DMS79 treated with DMSO at 0.1 percent for 48 hours (cell line): ENCODE results near the gene ACACA.
A peak's percentile ranks its signal among the peaks of the same experiment; 100 is the strongest.
"Not testable (repeated sequence)": the region's sequence is repeated elsewhere in the genome, so short reads cannot be mapped to it uniquely, and the experiment has no call there.

Experiments used
- DNase-seq: peaks from one replicate; lab custom pipeline; 2025; lab: John Stamatoyannopoulos, UW

ACACA gene

DNA sequence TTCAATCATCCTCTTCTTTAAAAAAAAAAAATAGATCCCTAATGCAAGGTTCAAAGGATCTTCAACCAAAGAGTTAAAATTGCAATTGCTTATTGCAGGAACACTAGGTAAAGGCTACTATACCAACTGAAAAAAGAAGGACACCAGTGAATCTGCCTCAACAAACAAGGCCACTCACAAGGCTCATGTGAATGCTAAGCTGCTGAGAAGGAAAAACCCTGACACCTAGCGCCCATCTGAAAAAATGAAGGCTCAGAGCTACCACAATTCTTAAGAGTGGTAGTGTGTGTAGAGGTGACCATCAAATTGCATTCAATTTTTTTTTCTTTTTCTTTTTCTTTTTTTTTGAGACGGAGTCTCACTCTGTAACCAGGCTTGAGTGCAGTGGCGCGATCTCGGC is 232.4 kb downstream of the ACACA start:
- no peak for DNase-seq

DNA sequence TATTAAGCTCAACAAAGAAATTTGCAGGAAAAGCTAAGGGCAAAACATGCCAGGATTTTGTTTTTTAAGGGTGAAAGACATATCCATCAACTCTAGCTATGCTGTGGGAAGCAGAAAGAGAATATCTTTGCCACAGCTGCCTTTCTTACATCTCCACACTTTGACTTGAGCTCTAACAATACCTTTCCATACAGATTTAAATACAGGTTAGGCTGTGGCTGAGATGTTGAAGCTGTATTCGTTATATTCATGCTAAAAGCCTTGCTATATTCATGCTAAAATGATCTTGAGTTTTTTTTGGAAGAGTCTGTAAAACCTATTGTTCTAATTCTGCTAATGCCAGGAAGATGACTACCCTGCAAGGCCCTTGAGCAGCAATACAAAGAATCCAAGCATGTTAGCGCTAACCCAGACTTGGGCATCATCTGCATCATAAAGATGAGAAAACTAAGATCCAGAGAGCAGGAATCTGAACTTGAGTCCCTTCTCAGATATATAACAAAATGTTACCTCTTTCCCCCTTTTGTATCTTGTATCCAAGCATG is 235.7 kb downstream of the ACACA start:
- DNase-seq: no peak

DNA sequence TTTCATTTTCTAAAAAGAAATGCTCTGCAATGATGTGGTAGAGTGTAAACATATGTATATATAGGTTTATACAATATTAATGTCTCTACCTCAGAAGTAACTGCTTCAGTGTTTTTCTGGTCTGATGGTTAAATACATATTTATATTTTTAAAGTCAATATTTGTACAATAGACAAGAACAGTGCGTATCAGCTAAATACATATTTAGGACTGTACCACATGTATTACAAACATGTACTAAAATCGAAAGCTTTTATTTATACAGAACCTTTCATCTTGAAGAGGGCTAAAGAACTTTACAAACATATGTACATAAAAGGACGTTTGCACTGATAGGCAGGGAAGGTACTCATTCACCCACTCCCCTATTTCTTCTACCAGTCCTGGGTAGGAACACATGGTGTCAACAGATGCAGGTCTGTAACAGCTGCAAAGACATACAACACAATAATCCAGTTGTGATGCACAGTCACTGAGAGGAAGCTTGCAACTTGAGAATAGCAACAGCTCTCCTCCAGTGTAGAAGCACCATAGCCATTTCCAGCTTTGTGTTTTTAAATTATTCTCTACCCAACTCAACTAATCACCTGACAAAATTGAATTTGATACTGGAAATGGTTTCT is 237.8 kb downstream of the ACACA start:
- DNase-seq: no peak

DNA sequence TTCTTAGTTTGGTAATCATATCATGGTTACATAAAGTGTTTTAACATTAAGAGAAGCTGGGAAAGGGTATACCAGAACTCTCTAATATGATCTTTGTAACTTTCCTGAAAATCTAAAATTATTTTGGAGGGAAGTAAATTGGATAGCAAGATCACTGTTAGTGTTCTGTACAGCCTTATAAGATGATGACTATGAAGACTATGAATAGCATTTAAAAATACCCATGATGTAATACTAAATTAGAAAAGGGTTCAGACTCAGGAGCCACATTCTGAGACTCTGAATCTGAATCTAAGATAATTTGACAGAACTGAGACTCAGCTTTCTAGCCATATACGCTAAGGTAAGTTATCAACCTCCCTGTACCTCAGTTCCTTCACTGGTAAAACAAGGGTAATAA is 238.9 kb downstream of the ACACA start:
- DNase-seq: no peak

DNA sequence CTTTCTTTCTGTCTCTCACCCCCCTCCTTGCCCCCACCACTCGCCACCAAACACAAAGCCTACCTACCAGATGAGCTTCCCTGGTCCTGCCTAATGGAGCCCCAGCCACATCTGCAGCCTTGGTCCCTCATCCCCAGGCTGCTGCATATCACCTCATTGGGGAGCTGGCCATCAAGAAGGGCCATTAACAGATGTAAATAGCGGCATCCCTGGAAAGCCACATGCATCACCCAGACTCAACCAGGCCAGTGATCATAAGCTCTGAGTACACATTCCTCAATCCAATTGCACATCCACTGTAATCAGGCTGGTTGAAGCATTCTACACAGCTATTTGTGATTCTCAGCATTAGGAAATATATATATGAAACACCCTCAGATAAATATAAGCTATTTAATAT is 242.6 kb downstream of the ACACA start:
- no peak for DNase-seq

DNA sequence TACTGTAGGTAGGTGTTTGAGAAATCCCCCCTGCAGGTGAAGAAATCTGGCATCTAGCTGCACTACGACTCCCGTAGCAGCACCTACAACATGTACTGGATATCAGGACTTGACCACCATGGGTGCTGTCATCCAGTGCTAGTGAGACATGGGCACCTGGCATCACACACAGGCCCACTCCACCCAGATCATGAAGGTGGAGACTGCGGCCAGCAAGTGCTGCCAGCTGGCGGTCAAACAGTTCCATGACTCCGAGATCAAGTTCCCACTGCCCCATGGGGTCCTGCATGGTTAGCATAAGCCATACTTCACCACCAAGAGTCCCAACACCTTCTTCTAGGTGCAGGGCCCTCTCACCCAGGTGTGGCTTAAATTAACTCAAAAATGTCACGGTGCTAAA is 243.8 kb downstream of the ACACA start:
- no peak for DNase-seq

DNA sequence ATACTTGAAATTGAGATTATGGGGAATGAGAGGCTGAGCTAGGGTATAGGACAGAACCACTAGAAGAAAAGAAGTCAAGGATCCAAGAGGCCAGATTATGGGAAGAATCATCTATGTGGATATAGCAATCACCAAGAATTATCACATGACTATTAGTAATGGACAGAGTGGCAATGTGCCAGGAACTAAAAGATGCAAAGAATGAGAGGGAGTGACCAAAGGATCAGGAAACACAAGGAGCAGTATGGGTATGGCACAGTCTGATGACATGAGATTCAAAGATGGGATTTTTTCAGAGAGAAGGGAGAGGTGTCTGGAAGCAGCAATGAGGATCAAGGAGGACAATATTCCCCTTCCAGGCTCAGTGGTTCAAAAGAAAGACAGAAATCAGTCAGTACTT is 245.7 kb downstream of the ACACA start:
- no peak for DNase-seq

DNA sequence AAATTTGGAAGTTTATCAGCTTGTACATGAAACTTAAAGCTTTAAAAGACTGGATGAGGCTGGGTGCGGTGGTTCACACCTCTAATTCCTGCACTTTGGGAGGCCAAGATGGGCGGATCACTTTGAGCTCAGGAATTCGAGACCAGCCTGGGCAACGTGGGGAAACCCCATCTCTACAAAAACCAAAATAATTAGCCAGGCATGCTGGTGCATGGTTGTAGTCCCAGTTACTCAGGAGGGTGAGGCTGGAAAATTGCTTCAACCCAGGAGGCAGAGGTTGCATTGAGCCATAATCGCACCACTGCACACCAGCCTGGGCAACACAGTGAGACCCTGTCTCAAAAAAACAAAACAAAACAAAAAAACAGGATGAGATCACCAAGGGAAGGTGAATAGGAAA is 248.3 kb downstream of the ACACA start:
- DNase-seq: no peak

DNA sequence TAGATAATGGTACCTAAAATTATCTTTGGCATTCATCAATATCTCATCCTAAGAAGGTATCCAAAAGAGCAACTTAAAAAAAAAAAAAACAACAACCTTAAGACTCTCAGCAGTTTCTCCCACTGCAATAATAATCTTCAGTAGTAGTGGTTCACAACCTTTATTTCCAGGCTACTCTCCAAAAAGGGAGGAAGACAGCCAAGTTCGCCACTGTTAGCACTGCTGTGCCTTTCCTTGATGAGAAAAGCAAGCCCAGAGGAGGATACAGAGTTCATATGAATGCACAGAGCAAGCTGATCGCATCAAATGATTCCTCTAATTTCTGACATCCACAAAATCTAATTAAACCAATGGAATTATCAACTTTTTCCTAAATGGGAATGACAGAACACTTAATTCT is 258.5 kb downstream of the ACACA start:
- no peak for DNase-seq

DNA sequence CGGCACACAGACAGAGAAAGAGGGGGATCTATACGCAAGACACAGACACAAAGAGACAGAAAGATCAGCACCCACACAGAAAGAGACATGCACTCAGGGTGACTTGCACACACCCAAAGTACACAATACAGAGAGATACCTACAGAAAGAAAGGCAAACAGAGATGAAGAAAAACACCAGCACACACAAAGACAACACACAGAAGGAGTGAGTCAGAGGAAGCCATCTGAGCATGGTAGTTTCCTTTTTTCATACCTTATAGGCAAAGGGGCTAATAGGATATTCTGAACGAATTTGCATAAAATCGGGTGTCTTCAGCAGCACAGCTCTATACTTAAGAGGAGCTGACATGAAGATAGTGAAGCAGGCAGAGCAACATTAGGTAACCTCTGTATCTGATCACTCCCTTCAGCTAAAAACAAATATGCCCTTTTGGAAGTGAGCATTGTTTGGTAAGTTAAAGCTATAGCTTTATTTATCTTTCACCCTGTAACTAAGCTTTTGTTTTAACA is 259.3 kb downstream of the ACACA start:
- no peak for DNase-seq

DNA sequence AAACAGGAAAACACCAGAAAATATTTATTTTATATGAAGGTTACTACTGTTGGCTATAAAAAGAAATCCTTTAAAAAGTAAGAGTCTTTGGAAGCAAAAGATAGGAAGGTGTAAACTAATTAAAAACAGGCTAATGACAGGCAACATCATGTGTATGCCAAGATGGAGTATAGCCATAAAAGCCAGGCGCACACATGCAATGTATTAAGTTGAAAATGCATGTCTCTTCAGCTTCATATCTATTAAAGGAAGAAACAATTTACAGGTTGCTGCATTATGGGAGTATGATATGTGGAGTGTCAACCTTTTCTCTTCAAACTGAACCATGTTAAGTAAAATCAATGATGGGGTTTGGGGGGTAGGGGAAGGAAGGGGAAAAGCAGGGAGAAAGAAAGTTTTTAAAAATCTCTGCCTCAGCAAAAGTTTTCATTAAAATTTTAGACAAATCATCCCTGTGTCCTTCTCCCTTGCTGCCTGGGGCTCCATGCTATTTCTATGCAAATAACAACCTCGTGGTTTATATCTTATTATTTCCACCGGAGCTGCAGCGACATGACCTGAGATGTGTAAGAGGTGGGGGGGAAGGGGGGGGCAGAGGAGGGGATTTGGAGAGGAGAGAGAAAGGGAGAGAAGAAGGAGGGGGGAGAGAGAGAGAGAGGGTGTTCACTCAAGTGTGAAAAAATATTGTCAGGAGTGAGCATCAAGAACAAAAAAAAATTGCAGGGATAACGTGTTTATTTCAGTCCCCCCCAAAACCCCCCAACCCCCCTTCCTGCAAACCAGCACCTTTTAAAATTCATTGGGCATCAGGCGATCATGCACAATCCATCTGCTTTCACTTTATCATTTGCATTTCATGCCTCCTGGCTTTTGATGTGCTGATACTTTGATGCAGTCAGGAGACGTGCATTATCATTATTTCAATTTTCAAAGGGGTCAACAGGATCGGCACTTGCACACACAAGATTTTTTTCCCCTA is 260.3 kb downstream of the ACACA start:
- DNase-seq: no peak

DNA sequence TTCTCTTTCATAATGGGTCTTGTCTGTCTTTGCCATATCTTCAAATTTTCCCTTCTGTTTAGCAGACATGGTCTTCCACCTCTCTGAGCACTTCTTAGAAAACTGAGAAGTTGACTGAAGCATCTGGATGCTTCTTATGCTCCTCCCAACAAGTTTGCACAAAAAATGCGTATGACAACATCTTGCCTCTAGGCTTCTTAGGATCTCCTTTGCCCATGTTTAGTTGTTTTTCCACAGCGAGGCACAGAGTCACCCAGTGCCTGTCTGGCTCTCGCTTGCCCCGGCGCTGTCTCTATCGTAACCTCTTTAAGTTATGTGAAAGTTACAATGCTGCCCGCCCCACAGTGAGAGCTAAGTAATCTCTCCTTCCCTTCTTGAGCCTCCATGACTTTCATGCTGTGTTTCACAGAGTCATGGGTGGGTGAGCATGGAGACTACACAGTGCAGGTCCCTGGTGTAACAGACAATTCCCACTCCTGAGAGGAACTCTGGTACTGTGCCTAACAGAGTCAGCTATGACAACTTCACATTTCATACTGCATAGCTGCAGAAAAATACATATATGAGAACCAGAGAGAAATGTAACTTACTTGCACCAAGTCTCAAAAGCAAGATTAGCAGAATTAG is 262.4 kb downstream of the ACACA start:
- no peak for DNase-seq

DNA sequence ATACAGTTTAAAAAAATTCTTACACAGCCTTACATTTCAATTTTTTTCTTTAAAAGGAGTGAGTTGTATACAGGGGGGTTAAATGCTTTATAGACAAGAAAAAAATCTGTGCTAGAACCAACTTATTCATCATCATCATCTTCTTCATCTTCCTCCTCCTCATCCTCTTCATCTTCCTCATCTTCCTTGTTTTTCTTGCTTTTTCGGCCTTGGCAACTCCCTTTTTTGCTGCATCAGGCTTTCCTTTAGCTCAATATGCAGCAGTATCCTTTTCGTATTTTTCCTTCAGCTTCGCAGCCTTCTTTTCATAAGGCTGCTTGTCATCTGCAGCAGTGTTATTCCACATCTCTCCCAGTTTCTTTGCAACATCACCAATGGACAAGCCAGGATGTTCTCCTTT is 263.1 kb downstream of the ACACA start:
- not testable (repeated sequence) for DNase-seq

DNA sequence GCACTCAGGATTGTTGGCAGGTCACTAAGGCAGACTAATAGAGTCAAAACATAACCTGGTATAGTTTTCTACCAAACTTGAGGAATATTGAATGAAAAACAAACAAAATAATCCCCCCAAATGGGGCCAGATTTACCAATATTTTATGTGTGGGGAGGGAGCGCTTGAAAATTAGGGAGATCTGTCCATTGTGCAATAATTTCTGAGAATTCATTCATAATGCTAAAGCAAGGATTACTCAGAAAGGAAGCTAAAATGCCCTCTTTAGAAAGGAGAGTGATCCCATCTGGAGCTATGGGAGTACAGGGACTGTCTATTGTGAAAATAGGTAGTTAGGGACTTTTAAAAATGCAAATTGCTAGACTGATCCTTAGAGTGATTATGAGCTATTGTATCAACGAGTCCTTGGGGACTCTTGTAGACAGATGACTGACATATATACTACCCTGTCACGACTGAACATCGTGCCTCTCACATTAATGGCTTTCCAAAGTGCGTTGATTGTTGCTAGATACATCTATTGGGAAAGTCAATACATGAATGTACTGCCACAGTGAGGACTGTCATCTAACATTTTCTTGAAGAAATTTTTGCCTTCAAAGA is 264.2 kb downstream of the ACACA start:
- DNase-seq: no peak

DNA sequence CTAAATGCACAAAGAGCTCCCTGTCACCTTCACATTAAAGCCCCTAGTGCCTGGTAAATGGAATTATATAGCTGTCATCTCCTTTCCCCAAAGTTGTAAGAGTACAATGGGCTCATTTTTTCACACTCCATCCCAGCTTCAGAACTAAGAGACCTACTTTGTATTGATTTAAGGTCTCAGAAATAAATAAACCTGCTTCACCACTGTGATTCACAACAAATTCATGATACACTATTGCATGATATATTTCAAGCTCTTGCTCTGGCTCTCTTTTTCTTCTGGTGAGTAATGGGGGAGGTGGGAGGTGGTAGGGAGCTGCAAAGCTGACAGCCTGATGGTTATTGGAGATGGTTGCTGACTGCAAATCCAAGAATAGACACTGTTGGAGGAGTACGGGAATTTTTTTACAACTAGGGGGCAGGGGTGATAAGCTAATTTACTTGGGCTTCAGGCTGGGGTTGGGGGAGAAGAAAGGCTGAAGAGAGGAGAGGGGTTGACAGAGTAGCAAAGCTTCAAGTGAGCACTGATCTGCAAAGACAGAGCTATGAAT is 268.0 kb downstream of the ACACA start:
- DNase-seq: no peak

DNA sequence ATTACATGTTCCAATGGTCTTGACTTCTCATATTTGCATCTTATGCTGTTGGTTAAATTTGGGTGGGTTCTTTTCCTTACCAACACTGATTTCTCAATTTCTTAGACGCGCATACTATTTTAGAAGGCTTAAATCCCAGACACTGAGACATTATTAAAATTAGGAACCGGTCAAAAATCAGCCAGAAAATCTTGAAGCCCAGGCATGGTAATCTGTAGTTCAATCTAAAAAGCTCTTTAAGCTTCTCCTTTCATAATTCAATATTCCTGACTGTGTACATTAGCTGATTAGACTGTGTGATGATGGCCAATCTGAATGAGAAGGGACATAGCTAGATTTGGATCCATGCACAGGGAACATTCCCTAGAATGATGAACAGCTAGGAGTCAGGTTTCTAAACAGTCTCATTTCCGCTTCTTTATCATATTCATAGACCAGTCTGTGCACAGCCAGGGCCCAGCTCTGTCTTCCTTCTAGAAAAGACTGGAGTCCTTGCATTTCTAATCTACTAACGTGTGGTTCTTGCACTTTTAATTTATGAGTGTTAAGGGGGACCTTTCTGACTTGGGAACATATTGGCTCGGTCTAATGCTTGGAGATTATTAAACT is 268.6 kb downstream of the ACACA start:
- DNase-seq: no peak

DNA sequence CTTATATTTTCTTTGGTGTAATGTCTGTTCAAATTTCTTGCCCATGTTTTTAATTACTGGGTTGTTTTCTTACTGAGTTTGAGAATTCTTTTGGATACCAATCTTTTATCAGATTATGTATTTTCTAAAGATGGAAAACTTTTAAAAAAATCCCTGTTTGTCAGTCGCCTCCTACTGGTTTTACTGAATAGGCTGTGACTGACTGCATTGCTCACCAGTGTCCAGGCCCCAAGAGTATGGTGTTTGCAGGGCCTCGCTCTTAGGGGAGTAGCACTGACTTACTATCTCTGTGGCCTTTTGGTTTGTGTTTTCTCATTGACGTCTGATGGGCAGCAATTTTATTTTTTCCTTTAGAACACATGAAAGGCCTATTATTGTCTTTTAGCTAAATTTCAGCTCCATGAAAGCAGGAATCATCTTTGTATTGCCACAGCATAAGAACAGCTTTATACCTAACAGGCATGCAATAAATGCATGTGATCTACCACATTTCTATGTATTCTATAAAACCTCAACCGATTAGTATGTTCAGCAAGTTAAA is 269.5 kb downstream of the ACACA start:
- DNase-seq: no peak

DNA sequence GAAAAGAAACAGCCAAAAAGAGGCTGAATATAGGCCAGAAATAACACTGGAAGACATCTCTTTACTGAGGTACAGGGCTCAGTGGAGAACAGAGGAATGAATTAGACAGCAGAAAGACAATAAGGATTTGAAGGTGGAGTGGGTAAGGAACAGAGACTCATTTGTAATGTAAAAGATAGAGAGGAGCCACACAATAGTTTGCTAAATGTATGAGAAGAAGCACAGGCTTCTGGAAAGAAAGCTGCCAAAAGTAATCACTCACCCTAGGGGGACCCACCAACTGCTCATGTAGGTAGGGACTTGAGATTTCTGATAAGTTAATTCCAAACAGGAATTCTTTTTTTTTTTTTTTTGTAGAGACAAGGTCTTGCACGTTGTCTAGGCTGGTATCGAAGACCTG is 271.1 kb downstream of the ACACA start:
- no peak for DNase-seq

DNA sequence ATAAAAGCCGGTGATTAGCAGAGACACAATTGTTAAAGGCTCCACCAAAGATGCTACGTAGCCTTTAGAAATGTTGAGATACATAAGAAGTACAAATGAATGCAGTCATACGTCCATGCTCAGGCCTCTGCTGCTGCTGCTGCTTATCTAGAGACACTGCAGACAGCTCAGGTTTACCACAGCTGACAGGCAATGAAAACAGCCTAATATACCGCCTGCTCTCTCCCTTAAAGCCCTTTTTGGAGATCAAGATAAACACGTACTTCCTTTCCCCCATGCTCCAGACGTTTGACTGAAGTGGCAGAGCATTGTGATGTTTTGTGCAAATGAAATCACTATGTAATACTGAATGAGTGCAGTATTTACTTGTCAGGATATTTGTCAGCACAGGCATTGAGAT is 272.6 kb downstream of the ACACA start:
- peak; percentile 73 for DNase-seq

DNA sequence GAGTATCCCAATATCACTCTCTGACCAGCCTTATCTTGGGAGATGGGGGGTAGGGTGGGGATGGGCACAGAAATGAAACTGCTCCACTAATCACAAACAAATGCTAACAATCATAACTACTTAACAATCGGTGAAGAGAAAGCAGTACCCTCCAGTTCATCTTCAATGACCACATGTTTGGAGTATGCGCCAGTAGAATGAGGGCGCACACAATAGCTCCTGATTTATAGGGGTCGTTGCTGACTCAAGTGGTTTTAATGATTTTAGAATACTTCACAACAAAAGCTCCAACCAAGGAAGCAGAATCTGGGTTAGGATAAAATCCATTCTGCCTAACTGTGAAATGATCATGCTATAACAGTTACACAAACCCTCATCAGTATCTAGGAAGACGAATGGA is 273.5 kb downstream of the ACACA start:
- peak; percentile 63 for DNase-seq
